ENCODE data around the gene TRAPPC14.
"Not testable (repeated sequence)": the region's sequence is repeated elsewhere in the genome, so short reads cannot be mapped to it uniquely, and the experiment has no call there.

TRAPPC14 gene
- long read RNA-seq, donor 1, partial matches to known transcripts, result 0 of 2 reads
- long read RNA-seq, donor 1, other reads (novel, unspliced or antisense), result 0 of 2 reads
- long read RNA-seq, donor 2, partial matches to known transcripts, result 0 of 1 reads
- long read RNA-seq, donor 2, other reads (novel, unspliced or antisense), result 0 of 1 reads
- long read RNA-seq, donor 3, partial matches to known transcripts, result 0 of 5 reads
- long read RNA-seq, donor 3, other reads (novel, unspliced or antisense), result 0 of 5 reads
- long read RNA-seq, donor 4, partial matches to known transcripts, result 0 of 3 reads
- long read RNA-seq, donor 4, other reads (novel, unspliced or antisense), result 0 of 3 reads
- long read RNA-seq, donor 5, partial matches to known transcripts, result 0 of 4 reads
- long read RNA-seq, donor 5, other reads (novel, unspliced or antisense), result 0 of 4 reads
- long read RNA-seq, donor 6, partial matches to known transcripts, result 0 of 3 reads
- long read RNA-seq, donor 6, other reads (novel, unspliced or antisense), result 0 of 3 reads
- long read RNA-seq, donor 7, partial matches to known transcripts, result 0 of 3 reads
- long read RNA-seq, donor 7, other reads (novel, unspliced or antisense), result 0 of 3 reads
- long read RNA-seq, donor 8, partial matches to known transcripts, result 0 of 4 reads
- long read RNA-seq, donor 8, other reads (novel, unspliced or antisense), result 0 of 4 reads

- peak; percentile 95 for DNase-seq
Measured at GRCh38 chr7:100158229-100159098, at the start of gene TRAPPC14. Gene TRAPPC14, minus strand, starts transcription at chr7:100158723. Its CDS starts 224 bp downstream, at chr7:100158499.

- DNase-seq, result no peak
Measured at GRCh38 chr7:100204454-100204853, 45.9 kb upstream of the TRAPPC14 start.

GRCh38 chr7:100200693-100201092 lies 42.2 kb upstream of the TRAPPC14 start:
- DNase-seq, result no peak

GRCh38 chr7:100198266-100198665 lies 39.7 kb upstream of the TRAPPC14 start:
- DNase-seq, result no peak

- DNase-seq, result not testable (repeated sequence)
Measured at GRCh38 chr7:100195901-100196322, 37.4 kb upstream of the TRAPPC14 start.

- no peak for DNase-seq
Measured at GRCh38 chr7:100195222-100195621, 36.7 kb upstream of the TRAPPC14 start.

- DNase-seq, result no peak
Measured at GRCh38 chr7:100192969-100193368, 34.4 kb upstream of the TRAPPC14 start.

GRCh38 chr7:100192281-100192862 lies 33.8 kb upstream of the TRAPPC14 start:
- not testable (repeated sequence) for DNase-seq

- DNase-seq, result no peak
Measured at GRCh38 chr7:100191775-100192174, 33.3 kb upstream of the TRAPPC14 start.

- DNase-seq, result no peak
Measured at GRCh38 chr7:100190048-100190711, 31.7 kb upstream of the TRAPPC14 start.

- DNase-seq, result no peak
Measured at GRCh38 chr7:100189061-100189460, 30.5 kb upstream of the TRAPPC14 start.

GRCh38 chr7:100185726-100186125 lies 27.2 kb upstream of the TRAPPC14 start:
- DNase-seq, result no peak

- DNase-seq, result not testable (repeated sequence)
Measured at GRCh38 chr7:100183090-100183489, 24.6 kb upstream of the TRAPPC14 start.

GRCh38 chr7:100182616-100183015 lies 24.1 kb upstream of the TRAPPC14 start:
- DNase-seq, result not testable (repeated sequence)

GRCh38 chr7:100180084-100180483 lies 21.6 kb upstream of the TRAPPC14 start:
- not testable (repeated sequence) for DNase-seq

GRCh38 chr7:100177045-100178001 lies 18.8 kb upstream of the TRAPPC14 start, which contains the start of the genes GPC2 and STAG3:
Gene GPC2, minus strand, starts transcription at chr7:100177381. Its CDS starts 182 bp downstream, at chr7:100177199.
Gene STAG3, plus strand, starts transcription at chr7:100177918. Its CDS starts 2,639 bp downstream, at chr7:100180557.
- peak; percentile 90 for DNase-seq

- no peak for DNase-seq
Measured at GRCh38 chr7:100176096-100177044, 17.8 kb upstream of the TRAPPC14 start.

- DNase-seq, result no peak
Measured at GRCh38 chr7:100175296-100175935, 16.9 kb upstream of the TRAPPC14 start.

All from right kidney (tissue), 9 donors.